ENCODE measurements around the gene METTL13. TPM values are rescaled to one million over a fixed set of nuclear protein-coding genes. Genes with fewer than 3 reads are reported as not detected.
A peak's percentile ranks its signal among the peaks of the same experiment; 100 is the strongest.

The METTL13 gene
- total and polyA plus RNA-seq, 9 of the 15 experiments (the other 6 are each of a cell fraction or from before 2014, with no cell fraction given): 18.9 to 78.9 (median 54.9) TPM

DNA sequence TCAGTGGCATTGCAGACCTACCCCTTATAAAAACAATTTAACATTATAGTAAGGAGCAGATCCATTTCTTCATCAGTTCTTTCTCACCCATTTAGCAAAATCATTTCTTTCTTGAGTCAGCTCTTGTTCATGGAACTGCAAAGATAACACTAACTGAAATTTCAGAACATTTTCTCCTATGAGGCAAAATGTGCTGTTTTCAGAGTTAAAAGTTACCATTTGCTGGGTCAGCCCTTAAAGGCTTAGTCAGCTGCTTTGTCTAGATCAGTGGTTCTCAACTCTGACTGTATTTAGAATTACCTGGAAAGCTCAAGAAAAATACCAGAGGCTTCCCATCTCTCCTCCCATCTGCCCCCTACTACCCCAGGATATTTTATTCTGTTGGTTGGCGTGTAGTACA, 12.2 kb downstream of the METTL13 start:
- Histone ChIP-seq H3K4me2 (ENCODE audit: insufficient read depth, low read length) (no peak overlapping the region), H3K9ac (ENCODE audit: insufficient read depth in 1 of 2, low read depth in 2 of 2, low read length in 2 of 2) (no peak overlapping the region), H2AFZ (ENCODE audit: low read depth, low read length) (no peak overlapping the region), H3K36me3 (ENCODE audit: control insufficient read depth, insufficient read depth, low read length) (peaks cover 94% of the 10 kb centered on the region), H4K20me1 (replicated peaks; ENCODE audit: control insufficient read depth, insufficient read depth, low read length) (no peaks in the 10 kb centered on the region), H3K9me3 (replicated peaks; ENCODE audit: control insufficient read depth, insufficient read depth, low read depth, low read length) (no peaks in the 10 kb centered on the region), H3K4me1 (replicated peaks in 1 of 2; ENCODE audit: control insufficient read depth in 2 of 2, insufficient read depth in 2 of 2, low read length in 2 of 2) (peaks cover 0 to 9% of the 10 kb centered on the region in 2 experiments; a peak in 3 of 5 replicates), H3K79me2 (ENCODE audit: control insufficient read depth, insufficient read depth, low read length) (peaks cover 2% of the 10 kb centered on the region; the same call in 1 of the 3 replicates), H3K9me1 (ENCODE audit: control insufficient read depth, insufficient read depth, low read length) (no peaks in the 10 kb centered on the region), H3K27ac (ENCODE audit: extremely low read depth, low read depth, low read length) (no peak overlapping the region; the same call in 2 of the 3 replicates), H3K27me3 (ENCODE audit: control insufficient read depth in 2 of 2, insufficient read depth in 2 of 2, low read length in 2 of 2) (no peaks in the 10 kb centered on the region), H3K4me3 (no peak overlapping the region)
- POLR2A ChIA-PET: interaction anchor here (1.1 kb wide), 1 partner anchor 18 kb away, joined by 5 read pairs; no protein-coding TSS in a partner anchor
- DNase-seq (ENCODE audit: extremely low read depth in 1 of 4, low spot score in 3 of 4) (no peak), FAIRE-seq (no peak), ATAC-seq (no peak)
- intact Hi-C loops (cut with micrococcal nuclease): no loop called here
- 75% methylated on average over 1 of the region's 1 CpG for WGBS (ENCODE audit: insufficient coverage, low coverage, missing lambda C conversion rate)
- in situ Hi-C loops (cut with MboI): no loop called here
- no TSS peak for BruUV-seq (replicated peaks)
- CTCF ChIA-PET (ENCODE audit: low intra/inter-chr PET ratio): no interaction called here
- TF ChIP-seq MAFF (IDR thresholded peaks at IDR 0.05; ENCODE audit: low read length) (0 out of 2 replicates have a peak, but pooled peaks have one; percentile 5), MAFK (IDR thresholded peaks at IDR 0.05; ENCODE audit: low read length) (peak; percentile 39; the same call in 1 of the 2 replicates), ZNF316 (IDR thresholded peaks at IDR 0.05) (peak; percentile 62), SAFB2 (IDR thresholded peaks at IDR 0.05; ENCODE audit: borderline replicate concordance, low read depth, low read length, severe bottlenecking) (no peak), ZNF134 (CRISPR knock-in tag; conservative IDR thresholded peaks at IDR 0.05) (no peak), ATF6 (CRISPR knock-in tag; IDR thresholded peaks at IDR 0.05) (no peak), RFX5 (IDR thresholded peaks at IDR 0.05; ENCODE audit: low read depth, low read length) (no peak), ZNF212 (CRISPR knock-in tag; IDR thresholded peaks at IDR 0.05) (no peak), MAZ (CRISPR knock-in tag; conservative IDR thresholded peaks at IDR 0.05 in 1 of 2, IDR thresholded peaks at IDR 0.05 in 1 of 2) (no peak), BCOR (IDR thresholded peaks at IDR 0.05) (no peak), NCOA1 (IDR thresholded peaks at IDR 0.05; ENCODE audit: low read depth) (no peak), NONO (IDR thresholded peaks at IDR 0.05; ENCODE audit: low read depth in 2 of 2, low read length in 1 of 2) (no peak), SNAPC5 (CRISPR knock-in tag; IDR thresholded peaks at IDR 0.05) (no peak), ZNF583 (CRISPR knock-in tag; IDR thresholded peaks at IDR 0.05) (no peak), DMBX1 (CRISPR knock-in tag; IDR thresholded peaks at IDR 0.05; ENCODE audit: borderline replicate concordance) (no peak), CHAMP1 (IDR thresholded peaks at IDR 0.05) (no peak), GABPB1 (CRISPR knock-in tag; IDR thresholded peaks at IDR 0.05) (no peak), ZNF280A (IDR thresholded peaks at IDR 0.05; ENCODE audit: low read depth, partially characterized antibody) (no peak), FOXA3 (CRISPR knock-in tag; conservative IDR thresholded peaks at IDR 0.05 in 1 of 2, IDR thresholded peaks at IDR 0.05 in 1 of 2) (no peak)
